SU-DHL-6 (cell line): ENCODE results near the gene TARS3.
"Not testable (repeated sequence)": the region's sequence is repeated elsewhere in the genome, so short reads cannot be mapped to it uniquely, and the experiment has no call there.

Source experiments
- CTCF ChIP-seq: fragments of 200-600 bp; sonication (generic); IDR thresholded peaks from one replicate; pipeline ENCODE4 v1.5.1; 2017; ENCODE audit warnings: antibody characterized with exemption, mild to moderate bottlenecking, low read length, moderate library complexity; ENCODE audit not compliant: insufficient read depth, poor library complexity, severe bottlenecking
- EZH2phosphoT487 ChIP-seq: fragments of 200-600 bp; sonication (generic), shearing (Covaris generic); conservative IDR thresholded peaks from 2 replicates; pipeline ENCODE4 v1.6.1; 2018; ENCODE audit warnings: mild to moderate bottlenecking, antibody characterized with exemption, low read length, moderate library complexity, mixed read lengths

GRCh38 chr15:101654624-101655337, 69.5 kb downstream of the TARS3 start:
- TF ChIP-seq CTCF, result peak; percentile 60
- TF ChIP-seq EZH2phosphoT487, result not testable (repeated sequence)
